Skeletal muscle cell (primary cell): Measurements from ENCODE around the gene KCTD11.
"Not testable (repeated sequence)": the region's sequence is repeated elsewhere in the genome, so short reads cannot be mapped to it uniquely, and the experiment has no call there.

Source experiments
- DNase-seq: peaks from one replicate; pipeline ENCODE4 v3.0.0-alpha.2; 2010; ENCODE audit warnings: low read depth
- H3K4me3 ChIP-seq: 2 replicates; pipeline ENCODE4 v1.5.1; 2011; ENCODE audit warnings: low read depth, mild to moderate bottlenecking, control low read depth, low read length, moderate library complexity

Gene KCTD11

DNA sequence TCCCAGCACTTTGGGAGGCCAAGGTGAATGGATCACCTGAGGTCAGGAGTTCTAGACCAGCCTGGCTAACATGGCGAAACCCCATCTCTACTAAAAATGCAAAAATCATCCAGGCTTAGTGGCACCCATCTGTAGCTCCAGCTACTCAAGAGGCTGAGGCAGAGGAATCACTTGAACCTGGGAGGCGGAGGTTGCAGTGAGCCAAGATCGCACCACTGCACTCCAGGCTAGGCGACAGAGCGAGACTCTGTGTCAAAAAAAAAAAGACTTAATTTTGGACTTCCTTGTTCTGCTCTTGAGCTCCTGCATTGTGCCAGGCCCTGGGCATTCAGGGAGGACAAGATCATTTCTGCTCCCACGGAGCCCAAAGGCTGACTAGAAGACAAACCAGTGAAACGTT, 14.4 kb upstream of the KCTD11 start:
- not testable (repeated sequence) for DNase-seq, H3K4me3 ChIP-seq

DNA sequence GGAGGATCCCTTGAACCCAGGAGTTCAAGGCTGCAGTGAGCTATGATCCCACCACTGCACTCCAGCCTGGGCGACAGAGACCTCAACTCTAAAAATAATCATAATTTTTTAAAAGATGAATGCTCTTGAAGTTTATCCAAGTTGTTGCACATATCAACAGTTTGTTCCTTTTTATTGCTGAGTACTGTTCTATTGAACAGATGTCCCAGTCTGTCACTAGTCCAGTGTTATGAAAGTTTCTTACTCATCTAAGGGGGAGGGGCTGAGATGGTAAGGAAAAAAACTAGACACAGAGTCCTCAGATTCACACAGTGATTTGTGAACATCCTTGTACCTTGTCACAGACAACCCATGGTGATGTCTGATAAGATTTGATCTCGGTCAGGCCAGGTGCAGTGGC, 11.8 kb upstream of the KCTD11 start:
- H3K4me3 ChIP-seq = no peak overlapping the region
- DNase-seq = no peak

DNA sequence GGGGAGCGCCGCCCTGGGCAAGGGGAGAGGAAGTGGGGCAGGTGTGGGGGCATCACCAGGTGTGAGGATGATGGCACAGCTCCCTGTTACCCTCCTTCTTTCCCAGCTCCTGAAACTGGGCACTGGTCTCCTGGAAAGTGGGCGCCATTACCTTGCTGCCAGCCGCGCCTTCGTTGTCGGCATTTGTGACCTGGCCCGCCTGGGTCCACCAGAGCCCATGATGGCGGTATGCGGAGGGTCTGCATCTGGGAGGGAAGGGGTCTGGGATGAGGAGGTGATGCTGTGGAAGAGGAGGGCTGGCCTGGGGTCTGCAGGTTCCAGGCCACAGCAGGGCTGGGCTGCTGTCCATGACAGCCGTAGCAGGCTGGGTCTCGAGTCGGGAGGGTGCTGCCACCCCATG, 10.1 kb upstream of the KCTD11 start:
- no peak for DNase-seq
- no peak overlapping the region for H3K4me3 ChIP-seq

DNA sequence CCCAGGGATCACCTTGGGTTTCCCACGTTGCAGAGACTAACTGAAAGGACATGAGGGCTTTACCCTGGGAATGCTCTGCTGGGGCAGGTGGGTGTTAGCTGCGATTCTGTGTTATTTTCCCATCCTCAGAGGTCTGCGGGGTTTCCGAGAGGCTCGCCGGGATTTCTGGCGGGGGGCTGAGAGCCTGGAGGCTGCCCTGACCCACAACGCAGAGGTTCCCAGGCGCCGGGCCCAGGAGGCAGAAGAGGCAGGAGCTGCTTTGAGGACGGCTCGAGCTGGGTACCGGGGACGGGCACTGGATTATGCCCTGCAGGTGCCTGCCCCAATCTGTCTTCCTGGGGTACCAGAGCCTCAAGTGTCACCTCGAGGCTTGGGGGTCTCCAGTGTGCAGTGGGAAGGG, 8.7 kb upstream of the KCTD11 start:
- DNase-seq = no peak
- H3K4me3 ChIP-seq = no peak overlapping the region

DNA sequence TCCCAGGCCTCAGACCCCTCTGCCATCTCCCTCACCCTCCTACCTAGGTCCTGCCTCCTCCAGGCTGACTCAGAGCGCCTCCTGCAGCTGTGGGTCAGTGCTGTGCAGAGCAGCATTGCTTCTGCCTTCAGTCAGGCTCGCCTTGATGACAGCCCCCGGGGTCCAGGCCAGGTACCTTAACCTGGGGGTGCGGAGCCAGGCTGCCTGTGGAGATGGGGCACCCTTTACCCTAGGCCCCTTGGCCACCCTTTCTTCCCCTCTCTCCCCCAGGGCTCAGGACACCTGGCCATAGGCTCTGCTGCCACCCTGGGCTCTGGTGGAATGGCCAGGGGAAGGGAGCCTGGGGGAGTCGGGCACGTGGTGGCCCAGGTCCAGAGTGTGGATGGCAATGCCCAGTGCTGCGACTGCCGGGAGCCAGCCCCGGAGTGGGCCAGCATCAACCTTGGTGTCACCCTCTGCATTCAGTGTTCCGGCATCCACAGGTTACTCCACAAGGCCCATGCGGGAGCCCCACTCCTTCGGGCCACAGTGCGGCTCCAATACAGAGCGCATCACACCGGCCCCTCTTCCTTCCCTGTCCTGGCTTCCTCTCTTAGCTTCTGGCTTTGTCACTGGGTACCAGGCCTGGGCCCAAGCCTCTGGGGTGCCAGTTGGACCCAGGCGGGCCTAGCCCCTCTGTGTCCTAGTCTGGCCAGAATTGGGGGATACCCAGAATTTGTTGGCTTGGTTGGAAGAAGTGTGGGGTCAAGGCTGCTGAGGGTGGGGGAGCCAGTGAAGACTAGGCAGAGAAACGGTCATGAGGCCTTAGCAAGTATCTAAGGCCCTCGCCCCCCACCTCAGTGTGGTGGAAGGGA, 5.0 kb upstream of the KCTD11 start:
- DNase-seq = no peak
- H3K4me3 ChIP-seq = no peak overlapping the region

DNA sequence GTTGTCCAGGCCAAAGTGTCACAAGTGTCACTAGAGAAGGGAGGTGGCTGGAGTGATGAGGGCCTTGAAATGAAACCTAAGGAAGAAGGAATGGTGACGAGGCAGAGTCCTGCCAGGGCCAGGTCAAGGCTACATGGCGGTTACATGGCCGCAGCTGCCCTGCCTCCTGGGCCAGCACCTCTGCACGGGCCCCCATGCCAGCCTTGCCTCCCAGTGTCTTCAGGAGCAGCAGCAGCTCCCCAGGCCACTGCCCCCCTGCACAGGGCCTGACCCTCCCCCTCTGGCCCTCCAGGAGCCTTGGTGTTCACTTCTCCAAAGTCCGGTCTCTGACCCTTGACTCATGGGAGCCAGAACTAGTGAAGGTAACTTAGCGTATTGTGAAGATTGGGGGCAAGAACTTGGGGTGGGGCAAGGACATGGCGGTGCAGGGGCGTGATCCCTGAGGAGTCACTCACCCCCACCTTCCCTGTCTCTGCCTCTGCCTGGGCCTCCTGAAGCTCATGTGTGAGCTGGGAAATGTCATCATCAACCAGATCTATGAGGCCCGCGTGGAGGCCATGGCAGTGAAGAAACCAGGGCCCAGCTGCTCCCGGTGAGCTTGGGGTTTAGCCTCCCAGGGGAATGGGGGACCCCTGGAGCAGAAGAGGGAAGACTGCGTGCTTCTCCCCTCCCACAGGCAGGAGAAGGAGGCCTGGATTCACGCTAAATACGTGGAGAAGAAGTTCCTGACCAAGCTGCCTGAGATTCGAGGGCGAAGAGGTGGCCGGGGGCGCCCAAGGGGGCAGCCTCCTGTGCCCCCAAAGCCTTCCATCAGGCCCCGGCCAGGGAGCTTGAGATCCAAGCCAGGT, 4.1 kb upstream of the KCTD11 start:
- no peak for DNase-seq
- H3K4me3 ChIP-seq = no peak overlapping the region

DNA sequence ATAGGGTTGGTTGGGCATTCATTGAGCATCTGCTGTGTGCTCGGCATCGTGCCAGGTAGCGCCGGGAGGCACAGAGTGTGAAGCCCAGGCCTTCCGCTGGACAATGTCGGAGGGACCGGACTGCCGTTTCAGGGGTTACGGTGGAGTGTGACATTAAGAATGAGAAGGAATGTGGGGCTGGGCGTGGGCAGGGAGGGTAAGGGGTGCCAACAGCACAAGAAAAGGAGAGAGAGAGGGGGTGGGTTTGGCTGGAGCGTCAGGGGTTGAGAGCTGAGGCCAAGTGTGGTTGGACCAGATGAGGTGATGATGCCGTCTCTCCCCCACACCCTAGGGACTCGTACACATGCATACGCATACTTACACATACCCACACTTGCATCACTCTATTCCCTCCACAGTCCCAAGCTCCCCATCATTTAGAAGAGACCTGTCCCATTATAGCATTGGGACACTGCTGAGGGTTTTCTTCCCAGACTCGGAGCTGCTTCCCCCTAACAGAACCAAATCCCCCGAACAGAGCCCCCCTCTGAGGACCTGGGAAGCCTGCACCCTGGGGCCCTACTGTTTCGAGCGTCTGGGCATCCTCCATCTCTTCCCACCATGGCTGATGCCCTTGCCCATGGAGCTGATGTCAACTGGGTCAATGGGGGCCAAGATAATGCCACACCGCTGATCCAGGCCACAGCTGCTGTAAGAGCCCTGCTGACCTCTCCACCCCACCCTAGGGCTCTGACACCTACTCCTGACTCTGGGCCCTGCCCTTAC, 3.3 kb upstream of the KCTD11 start:
- H3K4me3 ChIP-seq = no peak overlapping the region
- no peak for DNase-seq

DNA sequence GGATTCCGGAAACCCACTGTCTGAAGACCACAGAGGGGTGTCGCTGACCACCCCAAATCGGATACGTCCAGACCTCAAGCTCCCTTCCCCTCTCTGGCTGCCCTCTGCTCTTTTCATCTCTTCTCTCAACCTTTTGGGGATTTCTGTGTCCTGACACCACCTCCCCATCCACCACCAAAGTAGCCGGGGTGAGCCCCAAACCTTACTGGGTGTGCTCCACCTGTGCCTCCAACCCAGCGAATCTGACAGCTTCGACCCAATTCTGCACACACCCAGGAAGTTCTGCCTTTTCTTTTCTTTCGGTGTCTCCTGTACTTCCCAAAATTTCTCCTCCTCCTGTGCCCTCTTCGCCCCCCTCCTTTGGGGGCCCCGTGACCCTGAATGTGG, 534 bp downstream of the KCTD11 start:
- H3K4me3 ChIP-seq = peak overlapping the region; percentile 96
- DNase-seq = no peak

DNA sequence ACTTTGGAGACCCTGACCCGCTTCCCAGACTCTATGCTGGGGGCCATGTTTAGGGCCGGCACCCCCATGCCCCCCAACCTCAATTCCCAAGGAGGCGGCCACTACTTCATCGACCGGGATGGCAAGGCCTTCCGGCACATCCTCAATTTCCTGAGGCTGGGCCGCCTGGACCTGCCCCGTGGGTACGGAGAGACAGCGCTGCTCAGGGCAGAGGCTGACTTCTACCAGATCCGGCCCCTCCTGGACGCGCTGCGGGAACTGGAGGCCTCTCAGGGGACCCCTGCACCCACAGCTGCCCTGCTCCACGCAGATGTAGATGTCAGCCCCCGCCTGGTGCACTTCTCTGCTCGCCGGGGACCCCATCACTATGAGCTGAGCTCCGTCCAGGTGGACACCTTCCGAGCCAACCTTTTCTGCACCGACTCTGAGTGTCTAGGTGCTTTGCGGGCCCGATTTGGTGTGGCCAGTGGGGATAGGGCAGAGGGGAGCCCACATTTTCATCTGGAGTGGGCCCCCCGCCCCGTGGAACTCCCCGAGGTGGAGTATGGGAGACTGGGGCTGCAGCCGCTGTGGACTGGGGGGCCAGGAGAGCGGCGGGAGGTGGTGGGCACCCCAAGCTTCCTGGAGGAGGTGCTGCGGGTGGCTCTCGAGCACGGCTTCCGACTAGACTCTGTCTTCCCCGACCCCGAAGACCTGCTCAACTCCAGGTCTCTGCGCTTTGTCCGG, 1.1 kb downstream of the KCTD11 start:
- H3K4me3 ChIP-seq = peak overlapping the region; percentile 96
- no peak for DNase-seq

DNA sequence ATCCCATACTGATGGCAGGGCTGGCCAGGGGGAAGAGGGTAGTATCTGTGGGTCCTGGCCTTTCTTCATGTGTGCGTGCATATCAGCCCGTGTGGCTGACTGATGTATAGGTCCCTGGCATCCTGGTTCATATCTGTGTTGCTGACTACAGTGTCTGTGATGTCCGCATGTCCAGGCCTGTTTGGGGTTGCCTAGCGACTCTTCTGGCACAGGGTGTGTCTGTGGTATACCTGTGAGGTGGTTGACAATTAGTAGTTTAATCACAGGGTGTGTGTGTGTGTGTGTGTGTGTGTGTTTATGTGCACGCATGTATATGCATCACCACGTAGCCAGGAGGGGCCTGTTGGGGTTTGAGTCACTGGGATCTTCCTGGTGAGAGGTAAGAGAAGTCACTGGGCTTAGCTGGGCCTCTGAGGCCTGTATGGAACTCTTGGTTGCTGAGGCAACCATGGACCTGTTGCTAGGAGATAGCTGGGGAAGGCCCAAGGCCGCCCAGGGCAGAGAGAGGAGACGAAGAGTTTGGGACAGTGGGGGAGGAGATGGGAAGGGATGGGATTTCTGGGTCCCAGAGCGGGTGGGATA, 2.4 kb downstream of the KCTD11 start:
- peak; percentile 54 for DNase-seq
- H3K4me3 ChIP-seq = no peak overlapping the region

DNA sequence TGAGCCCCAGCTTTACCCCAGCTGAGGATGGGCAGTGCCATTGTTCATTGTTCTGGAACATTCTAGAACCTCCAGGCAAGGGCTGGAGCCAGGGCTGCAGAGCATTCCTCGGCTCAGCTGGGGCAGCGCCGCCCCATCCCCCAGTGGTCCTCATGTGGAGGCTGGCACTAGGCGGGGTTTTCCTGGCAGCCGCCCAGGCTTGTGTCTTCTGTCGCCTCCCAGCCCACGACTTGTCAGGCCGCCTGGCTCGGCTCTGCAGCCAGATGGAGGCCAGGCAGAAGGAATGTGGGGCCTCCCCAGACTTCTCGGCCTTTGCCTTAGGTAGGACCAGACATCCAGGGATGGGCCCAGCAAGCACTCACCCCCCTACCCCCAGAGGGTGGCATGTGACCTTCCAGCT, 3.1 kb downstream of the KCTD11 start, which contains the start of gene TMEM95:
TSS of gene TMEM95 (plus strand) at position 104 of the 400 bp plus-strand sequence. CDS start at position 153, 49 bp downstream.
- H3K4me3 ChIP-seq = peak within 1 kb of the TSS; percentile 8
- no peak for DNase-seq

DNA sequence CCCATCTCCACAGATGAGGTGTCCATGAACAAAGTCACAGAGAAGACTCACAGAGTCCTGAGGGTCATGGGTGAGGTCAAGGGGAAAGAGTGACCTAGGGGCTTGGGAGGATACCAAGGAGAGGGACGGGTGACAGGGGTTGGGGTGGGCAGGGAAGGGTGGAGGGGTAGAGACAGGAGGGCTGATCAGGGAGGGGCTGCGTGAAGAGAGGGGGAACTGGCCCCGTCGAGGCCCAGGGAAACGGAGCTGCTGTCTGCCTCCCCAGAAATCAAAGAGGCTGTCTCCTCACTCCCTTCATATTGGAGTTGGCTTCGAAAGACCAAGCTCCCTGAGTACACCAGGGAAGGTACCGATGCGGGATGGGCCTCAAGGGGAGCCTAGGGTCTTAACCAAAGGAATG, 3.6 kb downstream of the KCTD11 start:
- no peak for DNase-seq
- no peak overlapping the region for H3K4me3 ChIP-seq

DNA sequence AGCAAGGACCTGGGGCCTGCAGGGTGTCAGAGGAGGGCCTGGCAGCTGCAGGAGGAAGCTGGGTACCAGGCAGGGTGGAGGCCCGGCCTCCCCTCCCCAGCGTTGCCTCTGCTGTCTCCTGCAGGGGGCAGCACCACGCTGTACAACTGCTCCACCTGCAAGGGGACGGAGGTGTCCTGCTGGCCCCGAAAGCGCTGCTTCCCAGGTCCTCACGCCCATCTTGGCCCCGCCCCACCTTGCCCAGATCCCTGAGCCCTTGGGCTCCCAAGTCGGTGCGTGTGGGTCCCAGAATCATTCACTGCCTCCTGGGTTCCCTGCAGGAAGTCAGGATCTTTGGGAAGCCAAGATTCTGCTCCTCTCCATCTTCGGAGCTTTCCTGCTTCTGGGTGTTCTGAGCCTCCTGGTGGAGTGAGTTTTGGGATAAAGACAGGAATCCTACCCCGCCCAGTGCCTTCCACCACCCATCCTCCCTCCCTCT, 4.1 kb downstream of the KCTD11 start:
- H3K4me3 ChIP-seq = no peak overlapping the region
- no peak for DNase-seq

DNA sequence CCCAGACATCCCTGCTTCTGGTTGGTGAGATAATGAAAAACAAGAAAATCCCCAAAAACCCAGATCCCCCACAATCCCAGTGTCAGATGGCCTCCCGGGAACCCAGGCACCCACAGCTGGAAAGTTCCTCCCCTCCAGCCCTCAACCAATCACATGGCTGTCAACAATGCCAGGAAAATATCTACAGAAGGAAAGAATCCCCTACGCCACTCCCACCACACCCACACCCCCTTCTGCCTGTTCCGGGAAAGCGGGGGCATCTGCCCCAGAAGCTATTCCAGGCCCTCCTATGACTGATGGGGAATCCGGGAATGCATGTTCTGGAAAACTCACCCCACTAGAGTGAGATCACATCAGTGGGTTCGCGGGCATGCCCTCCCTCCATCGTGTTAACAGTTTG, 4.8 kb downstream of the KCTD11 start:
- no peak for DNase-seq
- no peak overlapping the region for H3K4me3 ChIP-seq

DNA sequence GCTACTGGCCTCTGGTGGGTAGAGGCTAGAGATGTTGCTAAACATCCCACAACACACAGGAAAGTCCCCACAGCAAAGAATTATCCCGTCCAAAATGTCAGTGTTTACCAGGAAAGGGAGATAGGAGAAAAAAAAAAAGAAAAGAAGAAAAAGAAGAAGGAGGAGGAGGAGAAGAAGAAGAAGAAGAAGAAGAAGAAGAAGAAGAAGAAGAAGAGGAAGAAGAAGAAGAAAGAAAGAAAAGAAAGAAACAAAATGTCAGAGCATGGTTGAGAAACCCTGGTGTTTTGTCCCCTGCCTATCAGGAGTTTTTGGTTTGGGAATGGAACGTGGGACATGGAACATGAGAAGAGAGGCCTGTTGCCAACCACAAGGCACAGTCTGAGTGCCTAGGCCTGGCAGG, 5.4 kb downstream of the KCTD11 start:
- DNase-seq = no peak
- no peak overlapping the region for H3K4me3 ChIP-seq

DNA sequence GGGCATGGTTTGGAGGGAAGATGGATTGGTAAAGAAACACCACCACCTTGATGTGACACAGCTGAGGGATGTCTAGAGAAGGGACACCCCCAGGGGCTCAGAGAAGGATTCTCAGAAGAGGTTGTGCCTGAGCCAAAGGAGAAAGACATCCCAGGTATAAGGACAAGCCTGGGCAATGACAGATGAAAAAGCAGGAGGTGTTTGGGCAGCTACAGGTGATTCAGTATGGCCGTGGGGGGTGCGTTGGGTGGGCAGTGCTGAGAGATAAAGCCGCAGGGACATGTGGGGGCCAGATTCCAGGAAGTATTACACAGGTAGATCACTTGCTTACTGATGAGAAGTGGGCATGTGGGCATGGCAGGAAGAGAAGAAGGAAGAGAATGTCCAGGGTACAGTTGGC, 9.9 kb downstream of the KCTD11 start:
- H3K4me3 ChIP-seq = no peak overlapping the region

DNA sequence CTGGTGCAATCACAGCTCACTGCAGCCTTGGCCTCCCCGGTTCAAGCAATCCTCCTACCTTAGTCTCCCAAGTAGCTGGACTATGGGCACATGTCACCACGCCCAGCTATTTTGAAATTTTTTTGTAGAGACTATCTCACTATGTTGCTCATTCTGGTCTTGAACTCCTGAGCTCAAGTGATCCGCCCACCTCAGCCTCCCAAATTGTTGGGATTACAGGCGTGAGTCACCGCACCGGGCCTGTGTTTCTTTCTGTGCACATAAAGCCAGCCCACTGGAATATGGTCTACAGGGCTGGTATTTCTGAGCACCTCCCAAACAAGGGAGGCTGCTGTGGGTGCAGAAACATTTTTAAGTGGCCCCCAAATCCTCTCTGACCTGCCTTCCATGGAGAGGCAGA, 11.3 kb downstream of the KCTD11 start:
- DNase-seq = no peak
- H3K4me3 ChIP-seq = no peak overlapping the region

More for the DNA sequence above, 9.9 kb downstream of the KCTD11 start:
- DNase-seq = no peak

DNA sequence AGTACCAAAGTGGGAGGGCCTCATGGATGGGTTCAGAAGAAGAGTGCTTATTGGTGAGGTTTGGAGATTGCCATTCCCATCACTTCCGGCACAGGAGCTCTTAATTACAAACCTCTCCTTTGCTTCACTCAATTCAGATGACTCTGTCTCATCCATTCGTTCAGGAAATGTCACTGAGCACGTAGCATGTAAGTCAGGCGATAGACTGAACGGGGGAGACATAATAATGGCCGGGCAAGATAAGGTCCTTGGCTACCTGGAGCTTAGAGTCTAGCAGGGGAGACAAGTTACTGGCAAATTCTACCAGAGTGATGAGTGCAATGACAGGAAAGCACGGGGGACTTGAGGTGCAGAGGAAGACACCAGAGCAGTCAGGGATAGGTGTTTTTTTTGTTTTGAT, 14.0 kb downstream of the KCTD11 start:
- H3K4me3 ChIP-seq, DNase-seq: not testable (repeated sequence)

DNA sequence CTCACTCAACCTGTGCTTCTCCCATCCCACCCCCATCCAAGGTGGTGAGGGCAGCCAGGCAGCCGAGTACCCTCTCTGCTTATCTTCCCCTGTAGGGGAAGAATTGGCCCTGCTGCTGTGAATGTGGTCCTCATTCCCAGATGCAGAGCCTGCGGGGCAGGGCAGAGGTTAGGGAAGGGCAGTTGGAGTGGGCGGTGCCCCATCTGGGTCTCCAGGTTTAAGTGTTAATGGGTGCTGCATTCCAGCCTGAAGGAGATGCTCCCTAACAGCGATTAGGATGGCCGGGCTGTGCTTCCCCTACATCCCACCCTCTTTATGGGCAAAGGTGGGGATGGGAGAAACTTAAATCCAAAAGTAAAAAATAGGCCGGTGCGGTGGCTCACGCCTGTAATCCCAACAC, 15.1 kb downstream of the KCTD11 start:
- no peak for DNase-seq
- H3K4me3 ChIP-seq = no peak overlapping the region
